HG03060 (cell line): ENCODE results near the gene DPH1.
"Not testable (repeated sequence)": the region's sequence is repeated elsewhere in the genome, so short reads cannot be mapped to it uniquely, and the experiment has no call there.

Experiments
- ATAC-seq: cut with Tn5 transposase; IDR thresholded peaks from one replicate; pipeline ENCODE4 v1.9.1; 2021; ENCODE audit warnings: low read depth, moderate number of reproducible peaks; ENCODE audit not compliant: unreplicated experiment

DPH1 gene

GRCh38 chr17:2029911-2030778 is at the start of gene DPH1:
DPH1 (plus strand) TSS chr17:2030153; CDS start chr17:2030170, 17 bp downstream.
- ATAC-seq, result peak; percentile 57

- ATAC-seq, result no peak
These were observed 49.2 kb upstream of the DPH1 start for GRCh38 chr17:1980665-1981250.

DNA sequence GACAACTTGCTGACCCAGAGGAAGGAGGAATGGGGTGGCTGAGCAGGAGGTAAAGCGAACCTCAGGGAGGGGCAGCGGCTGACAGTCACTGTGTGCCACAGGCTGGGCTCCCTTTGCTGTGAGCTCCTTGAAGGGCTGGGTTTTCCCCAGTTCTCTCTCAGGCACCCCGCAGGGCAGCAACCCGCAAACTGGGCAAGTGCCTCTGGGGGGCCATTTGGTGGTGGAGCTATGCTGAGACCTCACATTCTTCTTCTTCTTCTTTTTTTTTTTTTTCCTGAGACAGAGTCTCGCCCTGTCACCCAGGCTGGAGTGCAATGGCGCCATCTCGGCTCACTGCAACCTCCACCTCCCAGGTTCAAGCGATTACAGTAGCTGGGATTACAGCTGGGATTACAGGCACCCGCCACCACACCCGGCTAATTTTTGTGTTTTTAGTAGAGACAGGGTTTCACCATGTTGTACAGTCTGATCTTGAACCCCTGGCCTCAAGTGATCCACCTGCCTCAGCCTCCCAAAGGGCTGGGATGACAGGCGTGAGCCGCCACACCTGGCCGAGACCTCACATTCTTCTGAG is 47.1 kb upstream of the DPH1 start:
- not testable (repeated sequence) for ATAC-seq

- no peak for ATAC-seq
These were observed 44.9 kb upstream of the DPH1 start for GRCh38 chr17:1985093-1985492.

- no peak for ATAC-seq
These were observed 44.3 kb upstream of the DPH1 start for GRCh38 chr17:1985686-1986085.

DNA sequence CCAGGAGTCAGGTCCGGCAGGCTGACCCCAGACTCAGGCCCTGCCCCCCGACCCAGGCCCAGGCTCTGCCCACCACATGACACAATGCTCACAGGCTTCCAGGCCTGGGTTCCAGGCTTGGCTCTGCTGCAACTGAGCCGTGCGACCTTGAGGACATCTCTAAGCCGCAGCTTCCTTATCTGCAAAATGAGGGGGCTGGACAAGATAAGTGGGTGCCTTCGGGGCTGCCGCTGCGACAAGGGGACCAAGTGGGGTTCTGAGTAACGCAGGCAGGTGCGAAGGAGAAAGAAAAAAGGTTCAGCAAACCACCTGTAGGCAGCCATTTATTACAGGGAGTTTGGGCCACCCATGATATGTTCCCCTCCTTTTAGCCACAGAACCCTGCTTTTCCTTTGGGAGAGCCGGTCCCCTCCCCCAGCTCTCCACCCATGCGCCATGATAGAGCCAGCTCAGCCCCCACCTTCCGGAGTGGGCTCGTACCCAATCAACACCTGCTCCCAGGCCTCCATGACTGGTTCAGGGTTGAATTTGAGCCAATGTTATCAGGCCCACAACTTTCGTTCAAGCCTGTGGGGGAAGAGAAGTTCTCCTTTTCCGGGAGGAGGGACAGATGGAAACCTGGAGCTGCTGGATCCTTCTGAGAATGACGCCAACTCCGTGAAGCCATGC is 43.0 kb upstream of the DPH1 start:
- no peak for ATAC-seq

DNA sequence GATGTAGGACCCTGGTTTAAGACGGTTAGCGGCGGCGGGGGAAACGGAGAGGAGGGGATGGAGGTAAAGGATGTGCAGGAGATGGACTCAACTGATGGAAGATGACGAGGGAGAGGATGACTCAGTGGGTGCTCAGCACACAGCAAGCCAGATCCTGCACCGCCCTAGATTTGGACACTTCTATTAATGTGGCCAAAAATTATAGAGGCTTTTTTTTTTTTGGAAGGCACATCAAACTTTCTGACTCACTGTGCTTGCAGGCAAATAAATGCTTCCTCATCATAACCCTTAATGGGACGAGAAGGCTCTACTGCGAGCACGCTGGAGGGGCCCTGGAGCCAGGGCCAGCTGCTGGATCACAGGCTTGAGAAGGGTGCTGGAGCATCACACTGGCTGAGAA is 40.8 kb upstream of the DPH1 start:
- no peak for ATAC-seq

DNA sequence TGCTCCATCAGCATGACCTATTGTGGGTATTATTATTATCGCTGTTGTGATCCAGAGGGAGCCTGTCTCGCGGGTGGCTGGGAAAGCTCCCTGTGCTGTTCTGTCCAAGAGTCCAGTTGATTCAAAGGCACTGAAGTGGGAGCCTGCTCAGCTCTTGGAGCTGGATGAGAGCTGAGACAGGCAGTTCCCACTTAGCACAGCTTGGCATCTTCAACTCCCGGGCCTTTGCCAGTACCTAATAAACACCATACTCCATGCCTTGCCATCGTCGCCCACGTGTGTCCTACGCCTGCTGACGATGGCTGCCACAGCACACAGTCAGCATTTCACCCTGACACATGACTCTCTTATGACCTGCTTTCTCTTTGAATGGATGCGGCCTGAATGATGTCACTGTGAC is 37.4 kb upstream of the DPH1 start:
- ATAC-seq, result no peak

DNA sequence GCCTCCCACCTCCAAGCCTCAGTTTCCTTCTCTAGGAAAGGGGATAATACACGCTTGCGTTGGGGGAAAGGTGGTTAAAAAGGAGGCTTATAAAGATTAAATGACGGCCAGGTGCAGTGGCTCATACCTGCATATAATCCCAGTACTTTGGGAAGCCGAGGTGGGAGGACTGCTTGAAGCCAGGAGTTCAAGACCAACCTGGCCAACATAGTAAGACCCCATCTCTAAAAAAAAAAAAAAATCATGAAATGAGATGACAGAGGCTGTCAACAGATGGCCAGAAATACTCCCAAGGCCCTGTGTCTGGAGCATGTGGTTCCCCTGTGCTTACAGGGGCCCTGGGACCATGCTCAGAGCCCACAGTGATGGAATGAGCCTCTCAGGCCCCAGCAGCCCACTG is 35.2 kb upstream of the DPH1 start:
- no peak for ATAC-seq

DNA sequence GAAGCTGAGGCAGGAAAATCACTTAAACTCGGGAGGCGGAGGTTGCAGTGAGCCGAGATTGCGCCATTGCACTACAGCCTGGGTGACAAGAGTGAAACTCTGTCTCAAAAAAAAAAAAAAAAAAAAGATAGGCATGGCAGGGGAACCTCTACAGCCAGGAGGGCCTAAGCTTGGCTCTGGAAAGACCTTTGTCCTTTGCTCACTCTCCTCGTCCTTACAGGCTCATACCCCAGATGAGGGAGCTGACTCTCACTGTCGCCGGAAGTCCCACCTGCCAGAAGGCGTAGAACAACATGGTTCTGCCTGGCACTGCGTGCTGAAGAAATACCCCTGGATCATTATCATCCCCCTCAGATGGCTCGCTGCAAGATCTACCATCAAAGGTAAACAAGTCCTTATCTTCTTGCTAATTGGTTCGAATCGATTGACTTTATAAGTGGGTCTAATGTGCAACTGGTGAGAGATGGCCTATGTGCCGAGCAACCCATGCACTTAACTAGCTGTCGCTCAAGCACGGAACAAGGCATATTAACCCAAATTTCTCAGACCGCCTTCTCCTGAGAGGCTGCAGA is 34.5 kb upstream of the DPH1 start:
- ATAC-seq, result no peak

DNA sequence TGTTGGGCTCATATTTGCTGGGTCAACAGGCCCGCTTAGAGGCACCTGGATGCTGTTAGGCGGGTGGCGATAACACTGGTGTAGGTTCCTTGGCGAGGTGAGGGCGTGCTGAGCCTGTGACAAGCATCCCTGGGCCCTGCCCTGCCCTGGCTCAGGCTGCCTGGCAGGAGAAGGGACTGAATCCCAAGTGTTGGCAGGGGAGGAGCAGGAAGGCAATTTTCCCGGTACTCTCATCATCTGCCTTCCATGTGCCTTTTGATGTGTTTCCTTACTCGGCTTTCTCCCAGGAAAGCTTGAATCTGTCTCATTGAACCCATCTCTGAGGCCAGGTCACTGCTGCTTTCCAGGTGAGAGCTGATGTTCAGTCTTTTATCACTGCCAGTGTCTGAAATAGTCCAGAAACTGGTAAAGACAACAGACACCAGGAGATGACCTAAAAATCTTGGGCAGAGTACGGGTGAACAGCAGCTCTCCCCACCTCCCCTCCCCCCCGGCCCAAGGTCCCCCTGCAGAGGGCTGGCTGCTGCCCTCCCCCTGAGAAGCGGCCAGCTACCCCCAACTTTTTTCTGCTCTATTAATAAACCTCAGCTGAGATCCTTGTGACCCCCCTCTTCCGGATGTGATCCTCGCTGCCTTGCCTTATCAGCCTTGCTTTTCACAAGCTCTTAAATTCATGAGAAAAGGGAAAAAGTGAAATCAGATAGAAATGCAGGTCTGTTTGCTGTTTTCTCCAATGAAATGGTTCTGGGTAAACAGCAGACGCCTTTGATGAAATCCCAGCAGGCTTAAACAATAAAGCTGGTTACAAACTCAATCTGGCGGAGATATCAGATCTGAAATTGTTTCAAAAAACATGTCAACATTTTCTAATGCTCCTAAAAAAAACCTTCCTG is 33.8 kb upstream of the DPH1 start:
- ATAC-seq, result no peak

DNA sequence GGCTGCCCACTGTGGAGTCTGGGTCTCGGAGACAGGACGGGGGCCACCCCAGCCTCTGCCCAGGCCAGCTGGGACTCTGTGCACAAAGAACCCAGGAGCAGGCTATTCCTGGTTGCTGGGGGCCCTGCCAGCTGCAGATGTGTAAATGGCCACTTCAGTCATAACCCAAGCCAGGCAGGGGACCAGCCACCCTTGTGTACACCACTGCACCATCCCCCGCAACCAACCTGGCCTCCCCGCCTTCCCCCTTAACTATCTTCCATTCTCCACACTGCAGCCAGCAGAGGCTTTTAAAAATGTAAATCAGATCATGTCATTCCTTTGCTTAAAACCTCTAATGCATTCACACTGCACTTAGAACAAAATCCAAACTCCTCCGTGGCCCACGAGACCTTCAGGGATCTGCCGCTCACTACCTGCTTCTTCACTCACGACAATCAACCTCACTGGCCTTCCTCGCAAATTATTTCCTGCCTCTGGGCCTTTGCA is 33.1 kb upstream of the DPH1 start:
- ATAC-seq, result no peak

- no peak for ATAC-seq
These were observed 32.5 kb upstream of the DPH1 start for GRCh38 chr17:1997289-1997926.

DNA sequence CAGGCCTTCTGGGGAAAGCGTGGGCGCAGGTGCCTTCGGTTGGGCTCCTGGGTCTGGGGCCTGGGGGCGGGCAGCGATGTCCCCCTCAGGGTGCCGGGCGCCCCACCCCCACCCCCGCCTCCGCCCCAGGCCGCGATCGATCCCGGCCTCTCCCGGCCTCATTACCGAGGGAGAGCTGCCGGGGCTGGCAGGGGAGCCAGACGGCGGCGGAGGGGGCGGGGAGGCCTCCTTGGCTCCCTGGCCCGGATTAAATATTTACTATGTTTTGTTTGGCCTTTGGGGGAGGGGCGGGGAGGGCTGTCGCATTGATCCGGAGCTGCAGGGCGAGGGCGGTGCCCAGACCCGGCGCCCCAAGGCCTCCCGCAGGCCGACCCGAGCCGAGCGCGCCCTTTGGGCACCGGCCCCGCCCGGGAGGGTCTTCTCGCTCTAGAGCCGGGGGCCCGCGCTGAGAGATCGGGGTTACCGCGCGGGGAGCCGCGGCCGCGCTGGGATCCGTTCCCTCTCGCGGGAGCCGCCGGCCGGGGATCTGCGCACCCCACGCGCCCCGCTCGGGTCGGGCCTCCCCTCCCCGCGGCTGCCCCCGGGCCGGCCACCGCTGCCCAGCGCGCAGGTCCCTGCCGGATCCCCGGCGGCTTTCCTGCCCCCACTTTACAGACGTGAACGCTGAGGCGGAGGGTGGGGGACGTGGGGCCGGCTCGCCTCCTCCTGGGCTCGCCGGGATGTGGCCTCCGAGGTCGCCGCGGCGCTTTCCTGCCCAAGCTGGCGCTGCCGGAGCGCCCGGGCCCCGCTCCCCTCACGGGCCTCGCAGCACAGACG is 31.8 kb upstream of the DPH1 start:
- ATAC-seq, result no peak

DNA sequence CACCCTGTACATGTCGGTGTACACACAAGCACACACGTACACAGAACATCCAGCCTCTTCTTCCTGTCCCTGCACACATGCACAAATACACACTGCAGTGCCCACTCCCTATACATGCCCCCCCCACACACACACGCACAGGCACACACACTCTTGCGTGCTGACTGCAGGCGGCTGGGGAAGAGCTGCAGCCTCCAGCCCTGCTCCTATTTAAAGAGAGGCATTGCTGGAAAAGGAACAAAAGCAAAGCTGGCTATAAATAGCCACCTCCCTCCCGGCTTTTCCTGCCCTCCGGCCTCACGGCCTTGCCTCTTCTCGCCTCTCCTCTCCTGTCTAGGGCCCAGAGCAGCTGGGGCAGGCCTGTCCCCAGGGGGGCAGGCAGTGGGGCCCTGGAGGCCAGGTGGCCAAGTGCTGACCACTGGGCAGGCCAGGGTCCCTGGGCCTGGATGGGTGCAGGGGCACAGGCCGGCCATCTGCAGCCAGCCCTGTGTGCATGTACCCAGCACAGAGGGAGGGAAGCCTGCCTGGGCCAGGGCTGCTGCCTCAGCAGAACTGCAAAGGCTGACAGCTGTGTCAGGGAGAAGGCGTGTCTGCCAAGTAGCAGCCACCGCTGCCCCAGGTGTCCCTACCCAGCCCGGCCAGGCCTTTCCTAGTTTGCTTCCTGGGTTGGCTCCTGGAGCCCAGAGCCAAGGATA is 30.2 kb upstream of the DPH1 start:
- no peak for ATAC-seq

GRCh38 chr17:2002767-2003329 is 27.1 kb upstream of the DPH1 start:
- no peak for ATAC-seq

DNA sequence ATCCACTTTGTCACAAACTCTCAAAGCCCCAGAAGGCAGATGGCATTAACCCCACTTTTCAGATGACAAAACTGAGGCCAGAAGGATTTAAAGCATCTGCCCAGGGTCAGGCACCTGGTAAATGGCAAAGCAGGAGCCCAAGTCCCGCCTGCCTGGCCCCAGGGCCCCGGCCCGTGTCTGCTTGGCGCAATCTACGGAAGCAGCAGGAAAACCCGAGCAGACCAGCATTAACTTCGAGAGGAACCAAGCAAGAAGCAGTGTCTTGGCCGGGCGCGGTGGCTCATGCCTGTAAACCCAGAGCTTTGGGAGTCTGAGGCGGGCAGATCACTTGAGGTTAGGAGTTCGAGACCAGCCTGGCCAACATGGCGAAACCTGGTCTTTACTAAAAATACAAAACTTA is 26.4 kb upstream of the DPH1 start:
- no peak for ATAC-seq
